ENCODE measurements around the gene UBASH3A. TPM values are rescaled to one million over a fixed set of nuclear protein-coding genes. Genes with fewer than 3 reads are reported as not detected.

The UBASH3A gene
- total RNA-seq = not detected in 2 replicates

GRCh38 chr21:42403611-42404231 is at the start of gene UBASH3A:
TSS of gene UBASH3A (plus strand) at chr21:42403902. CDS start at chr21:42403946, 44 bp downstream.

GRCh38 chr21:42366292-42367010 is 37.3 kb upstream of the UBASH3A start, which contains the start of gene TFF1:
TSS of gene TFF1 (minus strand) at chr21:42366535. CDS start at chr21:42366495, 40 bp downstream.

GRCh38 chr21:42395905-42396651 is 7.6 kb upstream of the UBASH3A start, which contains the start of gene TMPRSS3:
TSS of gene TMPRSS3 (minus strand) at chr21:42396052. CDS start at chr21:42395417, 635 bp downstream.

GRCh38 chr21:42496120-42496838 is 92.6 kb downstream of the UBASH3A start, which contains the start of gene RSPH1:
TSS of gene RSPH1 (minus strand) at chr21:42496224. CDS start at chr21:42496186, 38 bp downstream.

Other genes with a start within 250 kb of the UBASH3A start
- gene ABCG1, start 184.8 kb upstream of the UBASH3A start, total RNA-seq = 2.1 and 3.3 TPM in 2 replicates
- gene TFF3, start 88.5 kb upstream of the UBASH3A start, total RNA-seq = 0.68 TPM in 1 of 2 replicates, not detected in the other
- gene TFF2, start 52.9 kb upstream of the UBASH3A start, total RNA-seq = not detected in 2 replicates
- gene TFF1, start 37.4 kb upstream of the UBASH3A start, total RNA-seq = not detected in 2 replicates
- not detected in 2 replicates for gene TMPRSS3, start 7.8 kb upstream of the UBASH3A start, total RNA-seq
- gene RSPH1, start 92.3 kb downstream of the UBASH3A start, total RNA-seq = 0.13 TPM in 1 of 2 replicates, not detected in the other
- gene SLC37A1, start 110.0 kb downstream of the UBASH3A start, total RNA-seq = 7.2 and 7.4 TPM in 2 replicates
- gene PDE9A, start 249.7 kb downstream of the UBASH3A start, total RNA-seq = 0.44 and 1.2 TPM in 2 replicates

Data from aortic smooth muscle cell (primary cell).